OCI-LY7 (cell line): ENCODE measurements around the gene MRPS2. TPM values are rescaled to one million over a fixed set of nuclear protein-coding genes. Genes with fewer than 3 reads are reported as not detected.
A peak's percentile ranks its signal among the peaks of the same experiment; 100 is the strongest.

ENCODE experiments used
- BruUV-seq: library from RNA; stranded (reverse); fragments of 400-500 nt; replicated peaks from 2 replicates; lab custom pipeline; 2021; lab: Mats Ljungman, UMichigan
- CTCF ChIA-PET: fragments of 300-600 bp; sonication (Branson Sonifier 250); formaldehyde crosslinking; loops from one replicate; lab custom pipeline; 2022; ENCODE audit warnings: antibody characterized with exemption; ENCODE audit not compliant: unreplicated experiment; lab: Charles Lee
- POLR2A ChIA-PET: fragments of 300-600 bp; sonication (Branson Sonifier 250); formaldehyde crosslinking; loops from one replicate; lab custom pipeline; 2022; ENCODE audit warnings: antibody characterized with exemption; lab: Charles Lee
- DNase-seq: peaks from one replicate; pipeline ENCODE4 v3.0.0-alpha.2; 2015; ENCODE audit warnings: low spot score
- H2AFZ ChIP-seq: fragments of 200-600 bp; sonication (generic), shearing (Covaris generic); 2 replicates; pipeline ENCODE4 v1.6.1; 2014; ENCODE audit warnings: mild to moderate bottlenecking, antibody characterized with exemption, low read length, moderate library complexity
- H3K27ac ChIP-seq: fragments of 200-600 bp; sonication (generic); 2 replicates; pipeline ENCODE4 v1.5.1; 2014; ENCODE audit warnings: mixed run types, low read depth, mild to moderate bottlenecking, moderate library complexity, low read length, inconsistent platforms; ENCODE audit not compliant: poor library complexity, severe bottlenecking
- H3K36me3 ChIP-seq: fragments of 200-600 bp; sonication (generic); 2 replicates; pipeline ENCODE4 v1.6.1; 2014; ENCODE audit warnings: mild to moderate bottlenecking, antibody characterized with exemption, low read length, moderate library complexity, mixed read lengths; ENCODE audit not compliant: insufficient read depth
- H3K4me1 ChIP-seq: fragments of 200-600 bp; sonication (generic); 2 replicates; pipeline ENCODE4 v1.5.1; 2014; ENCODE audit warnings: mild to moderate bottlenecking, low read length; ENCODE audit not compliant: insufficient read depth, poor library complexity, severe bottlenecking
- H3K4me2 ChIP-seq: fragments of 200-600 bp; sonication (generic); 2 replicates; pipeline ENCODE4 v1.6.1; 2014; ENCODE audit warnings: mild to moderate bottlenecking, low read length
- H3K4me3 ChIP-seq: fragments of 200-600 bp; sonication (generic); 2 replicates; pipeline ENCODE4 v1.5.1; 2014; ENCODE audit warnings: mild to moderate bottlenecking, low read depth, low read length; ENCODE audit not compliant: poor library complexity, severe bottlenecking
- H3K79me2 ChIP-seq: fragments of 200-600 bp; sonication (generic); 2 replicates; pipeline ENCODE4 v1.6.1; 2016; ENCODE audit warnings: low read depth, mild to moderate bottlenecking, low read length, moderate library complexity, mixed read lengths; ENCODE audit not compliant: insufficient read depth
- H3K9me2 ChIP-seq: fragments of 200-600 bp; sonication (generic); 2 replicates; pipeline ENCODE4 v1.6.1; 2016; ENCODE audit warnings: mild to moderate bottlenecking, low read length, mixed read lengths; ENCODE audit not compliant: insufficient read depth
- H3K9me3 ChIP-seq: fragments of 200-600 bp; sonication (generic); 2 replicates; pipeline ENCODE4 v1.6.1; 2014; ENCODE audit warnings: mild to moderate bottlenecking, mixed run types, low read length, mixed read lengths
- H4K20me1 ChIP-seq: fragments of 200-600 bp; sonication (generic); 2 replicates; pipeline ENCODE4 v1.6.1; 2014; ENCODE audit warnings: mild to moderate bottlenecking, antibody characterized with exemption, low read length, moderate library complexity, mixed read lengths; ENCODE audit not compliant: insufficient read depth
- CTCF ChIP-seq: fragments of 200-600 bp; sonication (generic); conservative IDR thresholded peaks from 2 replicates; pipeline ENCODE4 v1.5.1; 2014; ENCODE audit warnings: mild to moderate bottlenecking, antibody characterized with exemption, low read length, moderate library complexity, mixed read lengths
- EZH2phosphoT487 ChIP-seq: fragments of 200-600 bp; sonication (generic); IDR thresholded peaks from 2 replicates; pipeline ENCODE4 v1.6.1; 2018; ENCODE audit warnings: low read depth, borderline replicate concordance, mild to moderate bottlenecking, mixed run types, antibody characterized with exemption, low read length, moderate library complexity, mixed read lengths
- intact Hi-C: fragments of 100-400 bp; cut with micrococcal nuclease; formaldehyde crosslinking; loops from one replicate; pipeline ENCODE4 v1.10.0; 2022; ENCODE audit not compliant: unreplicated experiment
- total RNA-seq, 2 experiments: library from RNA; depleted of rRNA in 1 of 2; stranded (reverse); fragments of >200 nt in 1 of 2; shearing (Covaris generic) in 1 of 2; gene quantifications; 2 replicates each; pipeline ENCODE4 v1.2.3, GENCODE V29; 2014 to 2022

The MRPS2 gene
- total RNA-seq, 2 experiments from 2014 or later = 42.7 to 55.7 TPM

- no peak for DNase-seq
- Histone ChIP-seq H2AFZ (no peak overlapping the region), H3K4me1 (no peaks in the 10 kb centered on the region), H3K4me3 (no peak overlapping the region), H3K9me3 (no peaks in the 10 kb centered on the region), H4K20me1 (no peaks in the 10 kb centered on the region), H3K36me3 (no peaks in the 10 kb centered on the region), H3K79me2 (no peaks in the 10 kb centered on the region), H3K9me2 (no peaks in the 10 kb centered on the region), H3K27ac (no peak overlapping the region), H3K4me2 (no peak overlapping the region)
- BruUV-seq = no TSS peak
- POLR2A ChIA-PET = interaction anchor here (0.7 kb wide), 1 partner anchor 103 kb away, joined by 3 read pairs; no protein-coding TSS in a partner anchor
- CTCF ChIA-PET = no interaction called here
- no peak for TF ChIP-seq CTCF
- TF ChIP-seq EZH2phosphoT487 = no peak
- intact Hi-C loops = no loop called here
Measured at GRCh38 chr9:135478191-135478590, 22.3 kb upstream of the MRPS2 start.

- ChIA-PET CTCF (no interaction called here), POLR2A (interaction anchor here (0.7 kb wide), 1 partner anchor 102 kb away, joined by 3 read pairs; no protein-coding TSS in a partner anchor)
- Histone ChIP-seq H2AFZ (no peak overlapping the region), H4K20me1 (no peaks in the 10 kb centered on the region), H3K4me3 (peak overlapping the region; percentile 26), H3K79me2 (no peaks in the 10 kb centered on the region), H3K4me1 (no peaks in the 10 kb centered on the region), H3K9me2 (no peaks in the 10 kb centered on the region), H3K27ac (no peak overlapping the region), H3K9me3 (no peaks in the 10 kb centered on the region), H3K4me2 (no peak overlapping the region), H3K36me3 (no peaks in the 10 kb centered on the region)
- BruUV-seq = no TSS peak
- TF ChIP-seq EZH2phosphoT487 (no peak), CTCF (no peak)
- intact Hi-C loops = no loop called here
- no peak for DNase-seq
Measured at GRCh38 chr9:135478829-135479468, 21.5 kb upstream of the MRPS2 start.

DNA sequence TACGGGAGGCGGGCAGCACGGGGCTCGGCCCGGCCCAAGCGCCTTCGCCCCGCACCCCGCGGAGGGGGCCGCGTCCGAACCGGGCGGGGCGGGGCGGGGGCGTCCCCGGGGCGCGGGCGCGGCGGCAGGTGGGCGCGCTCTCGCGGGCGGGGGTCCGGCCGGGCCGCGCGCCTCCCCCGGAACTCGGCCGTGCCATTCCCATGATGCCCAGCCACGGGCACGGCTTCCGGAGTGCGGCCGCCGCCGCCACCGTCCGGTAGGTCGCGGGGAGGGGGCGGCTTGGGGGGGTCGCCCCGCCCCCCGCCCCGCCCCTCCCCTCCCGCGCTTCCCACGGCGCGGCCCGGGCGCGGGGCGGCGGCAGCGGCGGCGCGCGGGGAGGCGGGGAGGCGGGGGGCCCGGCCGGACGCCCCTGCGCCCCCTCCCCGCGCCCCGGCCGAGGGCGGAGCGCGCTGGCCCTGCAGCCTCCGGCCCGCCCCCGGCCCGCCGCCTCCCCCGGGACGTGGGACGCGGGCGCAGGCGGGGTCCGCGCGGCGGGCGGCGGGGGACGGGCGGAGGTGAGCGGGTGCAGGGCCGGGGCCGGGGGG lies 20.9 kb upstream of the MRPS2 start, which contains the start of gene PPP1R26:
Gene PPP1R26 (plus strand): TSS at position 314 of the 584 bp plus-strand sequence. CDS start 4,729 bp downstream, outside the sequence.
- Histone ChIP-seq H3K4me1 (no peaks in the 10 kb centered on the region), H3K4me3 (peak within 1 kb of the TSS; percentile 48), H3K36me3 (no peaks in the 10 kb centered on the region), H3K4me2 (peak within 1 kb of the TSS; percentile 28; the same call in 1 of the 2 replicates), H3K79me2 (no peaks in the 10 kb centered on the region), H2AFZ (no peak within 1 kb of the TSS), H4K20me1 (no peaks in the 10 kb centered on the region), H3K27ac (no peak within 1 kb of the TSS), H3K9me3 (no peaks in the 10 kb centered on the region), H3K9me2 (no peaks in the 10 kb centered on the region)
- no TSS peak for BruUV-seq
- ChIA-PET CTCF (no interaction called here), POLR2A (no interaction called here)
- no peak for TF ChIP-seq CTCF
- no peak for TF ChIP-seq EZH2phosphoT487
- DNase-seq = peak; percentile 10
- intact Hi-C loops = no loop called here
